ENCODE results near the gene AKAP13.

AKAP13 gene

GRCh38 chr15:85748176-85748575 lies 367.8 kb downstream of the AKAP13 start:
- no peak for DNase-seq

GRCh38 chr15:85748729-85749128 lies 368.3 kb downstream of the AKAP13 start:
- no peak for DNase-seq

GRCh38 chr15:85749261-85750151 lies 369.1 kb downstream of the AKAP13 start:
- no peak for DNase-seq

- peak; percentile 2 for DNase-seq
Observed at GRCh38 chr15:85750319-85751290, 370.2 kb downstream of the AKAP13 start.

- DNase-seq, result peak; percentile 10
Observed at GRCh38 chr15:85751291-85752123, 371.1 kb downstream of the AKAP13 start.

GRCh38 chr15:85752124-85752475 lies 371.7 kb downstream of the AKAP13 start:
- no peak for DNase-seq

GRCh38 chr15:85752491-85752961 lies 372.1 kb downstream of the AKAP13 start:
- no peak for DNase-seq

GRCh38 chr15:85753261-85753660 lies 372.9 kb downstream of the AKAP13 start:
- DNase-seq, result no peak

- no peak for DNase-seq
Observed at GRCh38 chr15:85753791-85754452, 373.5 kb downstream of the AKAP13 start.

GRCh38 chr15:85754989-85755388 lies 374.6 kb downstream of the AKAP13 start:
- DNase-seq, result no peak

- no peak for DNase-seq
Observed at GRCh38 chr15:85755471-85755870, 375.1 kb downstream of the AKAP13 start.

- no peak for DNase-seq
Observed at GRCh38 chr15:85755942-85756341, 375.5 kb downstream of the AKAP13 start.

GRCh38 chr15:85756411-85757072 lies 376.1 kb downstream of the AKAP13 start:
- DNase-seq, result no peak

GRCh38 chr15:85757073-85757938 lies 376.9 kb downstream of the AKAP13 start:
- no peak for DNase-seq

- no peak for DNase-seq
Observed at GRCh38 chr15:85757939-85758654, 377.7 kb downstream of the AKAP13 start.

GRCh38 chr15:85758655-85758978 lies 378.2 kb downstream of the AKAP13 start:
- no peak for DNase-seq

GRCh38 chr15:85759376-85759775 lies 379.0 kb downstream of the AKAP13 start:
- DNase-seq, result no peak

GRCh38 chr15:85760049-85760448 lies 379.6 kb downstream of the AKAP13 start:
- no peak for DNase-seq

GRCh38 chr15:85760531-85761371 lies 380.3 kb downstream of the AKAP13 start:
- DNase-seq, result no peak

Measured in CD4-positive, alpha-beta T cell treated with Interleukin-12 subunit alpha and Interleukin-12 subunit beta, for 1 hour (primary cell).